WI38 (cell line): ENCODE results near the gene TGFBR1.

ENCODE experiments used
- H3K4me3 ChIP-seq: 2 replicates; pipeline ENCODE4 v1.5.1; 2011; ENCODE audit warnings: low read depth, mild to moderate bottlenecking, control low read depth, low read length
- CTCF ChIP-seq: IDR thresholded peaks from 2 replicates; pipeline ENCODE4 v1.5.1; 2012; ENCODE audit warnings: low read depth, mild to moderate bottlenecking, control low read depth, low read length

Gene TGFBR1

GRCh38 chr9:99158629-99159028 lies 53.7 kb downstream of the TGFBR1 start:
- no peak overlapping the region for H3K4me3 ChIP-seq
- TF ChIP-seq CTCF: no peak

- TF ChIP-seq CTCF: no peak
- H3K4me3 ChIP-seq: no peak overlapping the region
Observed at GRCh38 chr9:99160173-99160572, 55.3 kb downstream of the TGFBR1 start.

GRCh38 chr9:99162759-99163364 lies 57.9 kb downstream of the TGFBR1 start:
- peak; percentile 32; the same call in 1 of the 2 replicates for TF ChIP-seq CTCF
- H3K4me3 ChIP-seq: no peak overlapping the region

- no peak for TF ChIP-seq CTCF
- H3K4me3 ChIP-seq: no peak overlapping the region
Observed at GRCh38 chr9:99166149-99166548, 61.2 kb downstream of the TGFBR1 start.

GRCh38 chr9:99167119-99167518 lies 62.2 kb downstream of the TGFBR1 start:
- H3K4me3 ChIP-seq: no peak overlapping the region
- no peak for TF ChIP-seq CTCF

GRCh38 chr9:99167694-99168093 lies 62.8 kb downstream of the TGFBR1 start:
- no peak for TF ChIP-seq CTCF
- no peak overlapping the region for H3K4me3 ChIP-seq

- H3K4me3 ChIP-seq: no peak overlapping the region
- no peak for TF ChIP-seq CTCF
Observed at GRCh38 chr9:99169086-99169485, 64.2 kb downstream of the TGFBR1 start.
